ENCODE data around the gene ZNF48. TPM values are rescaled to one million over a fixed set of nuclear protein-coding genes. Genes with fewer than 3 reads are reported as not detected.

Gene ZNF48
- total RNA-seq, 2 donors from 2014 or later = 11.9 to 12.2 TPM

GRCh38 chr16:30418350-30419181, 23.3 kb downstream of the ZNF48 start:
- peak overlapping the region; percentile 48 to 72 for H3K4me3 ChIP-seq
- no peaks in the 10 kb centered on the region for H3K9me3 ChIP-seq
- peak overlapping the region; percentile 81 to 83 for H3K27ac ChIP-seq
- no peaks in the 10 kb centered on the region for H3K4me1 ChIP-seq (replicated peaks)
- intact Hi-C loops (cut with DNase I) = no loop called here
- H3K36me3 ChIP-seq = no peaks in the 10 kb centered on the region
- DNase-seq (ENCODE audit: low spot score) = no peak
- peak in 1 of 4 experiments; percentile 1 for TF ChIP-seq CTCF (IDR thresholded peaks at IDR 0.05)
- no peak for TF ChIP-seq POLR2AphosphoS5 (IDR thresholded peaks at IDR 0.05)
- WGBS = 60% methylated on average over 30 of the region's 31 CpGs
- H3K27me3 ChIP-seq (replicated peaks; ENCODE audit: insufficient read depth) = no peaks in the 10 kb centered on the region

GRCh38 chr16:30421010-30421409, 25.8 kb downstream of the ZNF48 start:
- WGBS = 66% methylated on average over 5 of the region's 5 CpGs
- Histone ChIP-seq H3K27ac (no peak overlapping the region), H3K9me3 (no peaks in the 10 kb centered on the region), H3K4me1 (replicated peaks) (no peaks in the 10 kb centered on the region), H3K27me3 (replicated peaks; ENCODE audit: insufficient read depth) (no peaks in the 10 kb centered on the region), H3K4me3 (no peak overlapping the region), H3K36me3 (no peaks in the 10 kb centered on the region)
- intact Hi-C loops (cut with DNase I) = no loop called here
- DNase-seq (ENCODE audit: low spot score) = no peak
- TF ChIP-seq POLR2A (IDR thresholded peaks at IDR 0.05) (no peak), CTCF (IDR thresholded peaks at IDR 0.05) (no peak), POLR2AphosphoS5 (IDR thresholded peaks at IDR 0.05) (no peak)

GRCh38 chr16:30428055-30428454, 32.8 kb downstream of the ZNF48 start:
- Histone ChIP-seq H3K9me3 (no peaks in the 10 kb centered on the region), H3K27ac (no peak overlapping the region), H3K36me3 (no peaks in the 10 kb centered on the region), H3K4me3 (no peak overlapping the region), H3K4me1 (replicated peaks) (peaks cover 4% of the 10 kb centered on the region), H3K27me3 (replicated peaks; ENCODE audit: insufficient read depth) (no peaks in the 10 kb centered on the region)
- intact Hi-C loops (cut with DNase I) = no loop called here
- WGBS = 97% methylated on average over 4 of the region's 4 CpGs
- no peak for TF ChIP-seq POLR2AphosphoS5 (IDR thresholded peaks at IDR 0.05)
- TF ChIP-seq CTCF (IDR thresholded peaks at IDR 0.05) = no peak
- no peak for TF ChIP-seq POLR2A (IDR thresholded peaks at IDR 0.05)
- no peak for DNase-seq (ENCODE audit: low spot score)

GRCh38 chr16:30429418-30429677, 34.1 kb downstream of the ZNF48 start:
- intact Hi-C loops (cut with DNase I) = no loop called here
- peak overlapping the region; percentile 58 to 61 for H3K4me3 ChIP-seq
- peak overlapping the region; percentile 55 to 66 for H3K27ac ChIP-seq
- no peaks in the 10 kb centered on the region for H3K9me3 ChIP-seq
- DNase-seq (ENCODE audit: low spot score) = no peak
- H3K4me1 ChIP-seq (replicated peaks) = peaks cover 4% of the 10 kb centered on the region
- no peaks in the 10 kb centered on the region for H3K27me3 ChIP-seq (replicated peaks; ENCODE audit: insufficient read depth)
- TF ChIP-seq POLR2A (IDR thresholded peaks at IDR 0.05) (no peak), CTCF (IDR thresholded peaks at IDR 0.05) (no peak), POLR2AphosphoS5 (IDR thresholded peaks at IDR 0.05) (no peak)
- H3K36me3 ChIP-seq = no peaks in the 10 kb centered on the region
- 3% methylated on average over 11 of the region's 11 CpGs for WGBS

All from prostate gland (tissue), 2 donors.